IPS-20b (cell line): ENCODE measurements around the gene ISCA2.
"Not testable (repeated sequence)": the region's sequence is repeated elsewhere in the genome, so short reads cannot be mapped to it uniquely, and the experiment has no call there.

Experiments used
- H3K27ac ChIP-seq: one replicate; pipeline ENCODE4 v1.5.1; 2013; ENCODE audit warnings: low read length
- H3K27me3 ChIP-seq: 2 replicates; pipeline ENCODE4 v1.6.1; 2013; ENCODE audit warnings: mild to moderate bottlenecking, low read length, inconsistent platforms; ENCODE audit not compliant: insufficient read depth
- H3K36me3 ChIP-seq: 2 replicates; pipeline ENCODE4 v1.6.1; 2013; ENCODE audit warnings: low read depth, mild to moderate bottlenecking, inconsistent platforms, low read length, moderate library complexity; ENCODE audit not compliant: insufficient read depth
- H3K4me1 ChIP-seq: 2 replicates; pipeline ENCODE4 v1.6.1; 2013; ENCODE audit warnings: mild to moderate bottlenecking, control low read depth, inconsistent platforms, low read length, moderate library complexity; ENCODE audit not compliant: insufficient read depth
- H3K4me3 ChIP-seq: 2 replicates; pipeline ENCODE4 v1.5.1; 2013; ENCODE audit warnings: mild to moderate bottlenecking, low read length, inconsistent platforms
- H3K9ac ChIP-seq: 2 replicates; pipeline ENCODE4 v1.6.1; 2013; ENCODE audit warnings: low read depth, mild to moderate bottlenecking, inconsistent platforms, low read length, moderate library complexity
- H3K9me3 ChIP-seq: 2 replicates; pipeline ENCODE4 v1.6.1; 2013; ENCODE audit warnings: mild to moderate bottlenecking, low read depth, low read length, inconsistent platforms; ENCODE audit not compliant: insufficient read depth

Gene ISCA2

GRCh38 chr14:74535756-74536325 lies 42.3 kb downstream of the ISCA2 start:
- no peaks in the 10 kb centered on the region for H3K27me3 ChIP-seq
- no peaks in the 10 kb centered on the region for H3K36me3 ChIP-seq
- no peak overlapping the region for H3K27ac ChIP-seq
- H3K4me1 ChIP-seq: no peaks in the 10 kb centered on the region
- H3K4me3 ChIP-seq: no peak overlapping the region
- H3K9ac ChIP-seq: no peak overlapping the region
- no peaks in the 10 kb centered on the region for H3K9me3 ChIP-seq

- not testable (repeated sequence) for H3K9me3 ChIP-seq, H3K9ac ChIP-seq, H3K36me3 ChIP-seq, H3K4me3 ChIP-seq, H3K27me3 ChIP-seq, H3K27ac ChIP-seq, H3K4me1 ChIP-seq
These were observed 42.8 kb downstream of the ISCA2 start for GRCh38 chr14:74536336-74536735.

- Histone ChIP-seq H3K9ac (no peak overlapping the region), H3K4me3 (no peak overlapping the region), H3K9me3 (no peaks in the 10 kb centered on the region), H3K36me3 (no peaks in the 10 kb centered on the region), H3K4me1 (no peaks in the 10 kb centered on the region), H3K27me3 (no peaks in the 10 kb centered on the region), H3K27ac (no peak overlapping the region)
These were observed 45.1 kb downstream of the ISCA2 start for GRCh38 chr14:74538411-74539391.

- Histone ChIP-seq H3K9ac (no peak overlapping the region), H3K27ac (no peak overlapping the region), H3K4me3 (no peak overlapping the region), H3K9me3 (no peaks in the 10 kb centered on the region), H3K36me3 (no peaks in the 10 kb centered on the region), H3K27me3 (no peaks in the 10 kb centered on the region), H3K4me1 (no peaks in the 10 kb centered on the region)
These were observed 45.9 kb downstream of the ISCA2 start for GRCh38 chr14:74539503-74539902.

- Histone ChIP-seq H3K9ac (no peak overlapping the region), H3K9me3 (no peaks in the 10 kb centered on the region), H3K4me1 (no peaks in the 10 kb centered on the region), H3K27ac (no peak overlapping the region), H3K27me3 (no peaks in the 10 kb centered on the region), H3K4me3 (no peak overlapping the region), H3K36me3 (no peaks in the 10 kb centered on the region)
These were observed 47.7 kb downstream of the ISCA2 start for GRCh38 chr14:74541225-74541624.

GRCh38 chr14:74542056-74542685 lies 48.6 kb downstream of the ISCA2 start:
- no peaks in the 10 kb centered on the region for H3K9me3 ChIP-seq
- H3K4me3 ChIP-seq: no peak overlapping the region
- H3K36me3 ChIP-seq: no peaks in the 10 kb centered on the region
- no peak overlapping the region for H3K27ac ChIP-seq
- no peaks in the 10 kb centered on the region for H3K4me1 ChIP-seq
- H3K9ac ChIP-seq: no peak overlapping the region
- H3K27me3 ChIP-seq: no peaks in the 10 kb centered on the region

GRCh38 chr14:74543771-74544438 lies 50.3 kb downstream of the ISCA2 start:
- Histone ChIP-seq H3K4me1 (no peaks in the 10 kb centered on the region), H3K36me3 (no peaks in the 10 kb centered on the region), H3K9me3 (no peaks in the 10 kb centered on the region), H3K27me3 (no peaks in the 10 kb centered on the region), H3K4me3 (no peak overlapping the region), H3K27ac (no peak overlapping the region), H3K9ac (no peak overlapping the region)

- no peaks in the 10 kb centered on the region for H3K9me3 ChIP-seq
- no peak overlapping the region for H3K27ac ChIP-seq
- no peak overlapping the region for H3K9ac ChIP-seq
- H3K4me3 ChIP-seq: no peak overlapping the region
- no peaks in the 10 kb centered on the region for H3K36me3 ChIP-seq
- H3K27me3 ChIP-seq: no peaks in the 10 kb centered on the region
- H3K4me1 ChIP-seq: no peaks in the 10 kb centered on the region
These were observed 51.8 kb downstream of the ISCA2 start for GRCh38 chr14:74545386-74545785.

- no peak overlapping the region for H3K9ac ChIP-seq
- H3K4me1 ChIP-seq: peaks cover 3% of the 10 kb centered on the region; the same call in 1 of the 2 replicates
- H3K9me3 ChIP-seq: no peaks in the 10 kb centered on the region
- no peaks in the 10 kb centered on the region for H3K27me3 ChIP-seq
- H3K4me3 ChIP-seq: no peak overlapping the region
- no peaks in the 10 kb centered on the region for H3K36me3 ChIP-seq
- H3K27ac ChIP-seq: no peak overlapping the region
These were observed 52.9 kb downstream of the ISCA2 start for GRCh38 chr14:74546416-74546815.
